Mesendoderm (in vitro differentiated cells): ENCODE data around the gene PALM. TPM values are rescaled to one million over a fixed set of nuclear protein-coding genes. Genes with fewer than 3 reads are reported as not detected.
A peak's percentile ranks its signal among the peaks of the same experiment; 100 is the strongest.

ENCODE experiments used
- DNase-seq: peaks from one replicate; pipeline ENCODE4 v3.0.0; 2013
- H2AK5ac ChIP-seq: 2 replicates; pipeline ENCODE4 v1.6.1; 2013; ENCODE audit warnings: low read length, inconsistent platforms
- H2BK120ac ChIP-seq: 2 replicates; pipeline ENCODE4 v1.6.1; 2013; ENCODE audit warnings: low read depth, mild to moderate bottlenecking, low read length, moderate library complexity, mixed read lengths
- H2BK15ac ChIP-seq: replicated peaks from 2 replicates; pipeline ENCODE4 v1.6.1; 2013; ENCODE audit warnings: low read depth, mild to moderate bottlenecking, moderate library complexity
- H2BK5ac ChIP-seq: 2 replicates; pipeline ENCODE4 v1.6.1; 2013; ENCODE audit warnings: low read length, inconsistent platforms
- H3K18ac ChIP-seq: 2 replicates; pipeline ENCODE4 v1.6.1; 2013; ENCODE audit warnings: mild to moderate bottlenecking, low read length, mixed read lengths
- H3K23ac ChIP-seq: one replicate; pipeline ENCODE4 v1.6.1; 2013; ENCODE audit warnings: low read length
- H3K27ac ChIP-seq: 2 replicates; pipeline ENCODE4 v1.5.1; 2013; ENCODE audit warnings: low read depth, mild to moderate bottlenecking, inconsistent platforms, low read length, moderate library complexity
- H3K27me3 ChIP-seq: 2 replicates; pipeline ENCODE4 v1.6.1; 2013; ENCODE audit warnings: low read length, control low read depth, mild to moderate bottlenecking, inconsistent platforms; ENCODE audit not compliant: insufficient read depth, poor library complexity
- H3K36me3 ChIP-seq: 2 replicates; pipeline ENCODE4 v1.6.1; 2013; ENCODE audit warnings: low read length, inconsistent platforms; ENCODE audit not compliant: control insufficient read depth, insufficient read depth
- H3K4ac ChIP-seq: one replicate; pipeline ENCODE4 v1.6.1; 2013; ENCODE audit warnings: low read depth, mild to moderate bottlenecking, low read length, moderate library complexity
- H3K4me1 ChIP-seq: 2 replicates; pipeline ENCODE4 v1.6.1; 2013; ENCODE audit warnings: low read depth, low read length, inconsistent platforms; ENCODE audit not compliant: control insufficient read depth
- H3K4me2 ChIP-seq: 2 replicates; pipeline ENCODE4 v1.6.1; 2013; ENCODE audit warnings: low read length
- H3K4me3 ChIP-seq: 2 replicates; pipeline ENCODE4 v1.5.1; 2013; ENCODE audit warnings: mild to moderate bottlenecking, low read length
- H3K56ac ChIP-seq: one replicate; pipeline ENCODE4 v1.6.1; 2013; ENCODE audit warnings: low read length
- H3K79me1 ChIP-seq: 2 replicates; pipeline ENCODE4 v1.6.1; 2013; ENCODE audit warnings: low read length, inconsistent platforms
- H3K79me2 ChIP-seq: 2 replicates; pipeline ENCODE4 v1.6.1; 2013; ENCODE audit warnings: mild to moderate bottlenecking, low read length; ENCODE audit not compliant: control insufficient read depth, insufficient read depth
- H3K9ac ChIP-seq: 2 replicates; pipeline ENCODE4 v1.6.1; 2013; ENCODE audit warnings: low read length, inconsistent platforms
- H4K5ac ChIP-seq: one replicate; pipeline ENCODE4 v1.6.1; 2013; ENCODE audit warnings: low read length
- H4K8ac ChIP-seq: one replicate; pipeline ENCODE4 v1.6.1; 2013; ENCODE audit warnings: low read depth, mild to moderate bottlenecking, control low read depth, low read length, moderate library complexity
- WGBS: extraction: QIAGEN DNeasy Blood & Tissue Kit; methylation state at CpG from one replicate; pipeline ENCODE4 v1.1.7; 2013; ENCODE audit warnings: low lambda C conversion rate, missing lambda C conversion rate; ENCODE audit not compliant: insufficient coverage; ENCODE audit errors: extremely low coverage; 5-methylcytosine and 5-hydroxymethylcytosine counted together
- polyA plus RNA-seq, 2 experiments: library from polyadenylated mRNA; stranded (reverse); fragments of 200-250 nt; gene quantifications; one replicate each; pipeline ENCODE4 v1.2.3, GENCODE V29; 2013

Gene PALM, protein sequence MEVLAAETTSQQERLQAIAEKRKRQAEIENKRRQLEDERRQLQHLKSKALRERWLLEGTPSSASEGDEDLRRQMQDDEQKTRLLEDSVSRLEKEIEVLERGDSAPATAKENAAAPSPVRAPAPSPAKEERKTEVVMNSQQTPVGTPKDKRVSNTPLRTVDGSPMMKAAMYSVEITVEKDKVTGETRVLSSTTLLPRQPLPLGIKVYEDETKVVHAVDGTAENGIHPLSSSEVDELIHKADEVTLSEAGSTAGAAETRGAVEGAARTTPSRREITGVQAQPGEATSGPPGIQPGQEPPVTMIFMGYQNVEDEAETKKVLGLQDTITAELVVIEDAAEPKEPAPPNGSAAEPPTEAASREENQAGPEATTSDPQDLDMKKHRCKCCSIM
- polyA plus RNA-seq (2013, experiment 1 of 2), result 2.0 TPM
- 2.1 TPM for polyA plus RNA-seq (2013, experiment 2 of 2)

DNA sequence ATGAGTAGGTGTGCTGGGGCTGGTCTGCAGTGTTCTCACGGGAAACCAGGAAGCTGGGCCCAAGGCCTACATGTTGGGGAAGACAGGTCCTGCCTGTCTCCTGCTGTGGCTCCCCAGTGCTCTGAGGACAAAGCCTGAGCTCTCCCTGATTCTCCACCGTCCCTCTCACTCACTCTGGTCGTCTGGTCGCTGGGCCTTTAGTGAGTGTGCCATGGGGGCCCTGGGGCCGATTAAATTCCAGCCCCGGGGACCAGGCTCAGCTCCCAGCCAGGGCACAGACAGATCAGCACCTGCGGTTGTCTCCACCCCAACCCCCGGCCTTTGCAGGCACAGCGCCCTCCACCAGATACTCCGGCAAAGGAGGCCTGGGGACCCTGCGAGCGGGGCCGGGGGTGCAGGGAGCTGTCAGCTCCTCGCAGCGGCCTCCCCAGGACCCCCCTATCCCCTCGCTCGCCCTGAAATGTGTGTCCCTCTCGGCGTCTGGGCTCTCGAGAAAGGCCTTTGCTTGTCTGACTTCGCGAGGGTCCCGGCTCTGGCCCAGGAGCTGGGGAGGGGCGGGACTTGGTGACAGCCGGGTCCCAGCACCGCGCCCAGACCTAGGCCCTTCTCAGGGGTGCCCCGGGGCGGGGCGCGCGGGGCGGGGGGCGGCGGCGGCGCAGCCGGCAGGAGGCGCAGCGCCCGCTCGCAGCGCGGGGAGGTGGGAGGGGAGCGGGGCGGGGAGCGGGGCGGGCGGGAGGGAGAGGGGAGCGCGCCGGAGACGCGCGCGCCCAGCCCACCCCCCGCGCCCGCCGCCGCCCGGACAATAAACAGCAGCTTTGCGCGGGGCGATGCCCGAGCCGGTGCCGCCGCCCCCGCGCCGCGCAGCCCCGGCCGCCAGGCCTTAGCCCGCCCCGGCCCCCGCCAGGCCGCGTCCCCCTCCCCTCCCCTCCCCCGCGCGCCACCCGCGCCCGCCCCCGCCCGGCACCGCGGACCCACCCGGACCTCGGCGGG, at the start of gene PALM:
Gene PALM (plus strand): TSS at position 782 of the 990 bp plus-strand sequence. CDS start 212 bp downstream, outside the sequence.
- Histone ChIP-seq H2BK5ac (no peak within 1 kb of the TSS), H3K4ac (peak within 1 kb of the TSS; percentile 56), H3K9ac (peak within 1 kb of the TSS; percentile 61), H3K56ac (peak within 1 kb of the TSS; percentile 82), H3K4me2 (peak within 1 kb of the TSS; percentile 71), H3K79me2 (no peaks in the 10 kb centered on the region), H2AK5ac (no peak within 1 kb of the TSS), H4K8ac (no peak within 1 kb of the TSS), H3K4me1 (peaks cover 1% of the 10 kb centered on the region), H2BK120ac (no peak within 1 kb of the TSS), H4K5ac (no peak within 1 kb of the TSS), H3K27me3 (no peaks in the 10 kb centered on the region), H3K4me3 (peak within 1 kb of the TSS; percentile 33), H3K79me1 (no peaks in the 10 kb centered on the region), H3K36me3 (no peaks in the 10 kb centered on the region), H3K27ac (no peak within 1 kb of the TSS), H2BK15ac (no peak within 1 kb of the TSS), H3K23ac (no peak within 1 kb of the TSS), H3K18ac (peak within 1 kb of the TSS; percentile 94)
- DNase-seq, result peak; percentile 34
- no CpG with 5 or more reads among the region's 93 CpGs for WGBS

DNA sequence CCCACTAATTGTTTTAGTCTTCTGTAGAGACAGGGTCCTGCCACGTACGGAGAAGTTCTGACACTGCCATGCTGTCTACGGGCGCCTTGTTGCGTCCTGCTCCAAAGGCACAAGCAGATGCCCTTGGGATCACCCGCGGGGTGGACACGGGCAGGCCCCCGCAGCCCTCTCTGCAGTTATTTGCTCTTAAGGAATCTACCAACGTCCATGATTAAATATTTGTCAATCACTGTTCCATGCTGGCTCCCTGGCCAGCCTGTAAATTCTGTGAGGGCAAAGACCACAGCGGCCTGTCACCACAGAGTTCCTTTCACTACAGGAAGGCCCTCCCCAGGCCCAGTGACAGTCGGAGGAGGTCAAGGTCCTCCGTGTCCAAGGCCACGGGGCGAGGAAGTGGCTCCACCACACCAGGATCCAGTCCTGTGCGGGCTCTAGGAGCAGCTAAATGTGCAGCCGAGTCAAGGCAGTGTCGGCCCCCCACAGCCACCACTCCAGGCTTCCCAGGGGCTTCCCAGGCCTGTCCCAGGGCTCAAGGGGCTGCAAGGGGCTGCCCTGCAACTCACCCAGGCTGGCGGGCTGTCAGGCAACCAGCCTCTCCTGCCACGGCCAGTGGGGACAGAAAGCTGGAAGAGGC, 47.8 kb upstream of the PALM start:
- H3K79me1 ChIP-seq, result no peaks in the 10 kb centered on the region

DNA sequence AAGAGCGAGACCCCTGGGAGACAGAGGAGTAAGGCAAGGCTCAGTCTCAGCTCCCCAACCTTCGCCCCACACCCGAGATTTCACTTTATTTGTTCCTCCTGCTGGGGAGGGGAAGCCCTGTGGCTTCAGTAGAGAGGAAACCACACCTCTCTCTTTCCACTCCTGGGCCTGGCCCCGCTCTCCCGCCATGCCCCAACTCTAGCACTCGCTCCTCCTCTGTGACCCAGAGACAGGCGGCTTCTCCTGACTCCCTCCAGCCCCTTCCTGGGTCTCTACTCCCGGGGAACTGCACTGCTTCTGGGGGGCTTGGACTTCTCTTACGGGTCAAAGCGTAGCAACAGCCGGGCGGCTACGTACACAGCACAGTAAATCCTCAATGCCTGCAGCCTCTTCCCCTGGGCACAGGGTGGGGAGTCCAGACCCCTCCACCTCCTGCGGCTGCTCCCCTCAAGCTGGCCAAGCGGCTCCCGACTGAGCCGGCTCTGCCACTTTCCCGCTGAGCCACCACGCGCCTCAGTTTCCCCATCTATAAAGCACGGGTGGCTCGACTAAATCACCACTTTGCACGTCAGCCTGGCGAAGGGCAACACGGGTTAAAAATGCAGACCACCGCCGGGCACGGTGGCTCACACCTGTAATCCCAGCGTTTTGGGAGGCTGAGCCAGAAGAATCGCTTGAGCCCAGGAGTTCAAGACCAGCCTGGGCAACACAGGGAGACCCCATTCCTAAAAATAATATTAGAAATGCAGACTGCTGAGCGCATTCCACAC, 47.1 kb upstream of the PALM start:
- peak overlapping the region; percentile 87 for H3K4me2 ChIP-seq
- H3K4ac ChIP-seq, result no peak overlapping the region
- H3K56ac ChIP-seq, result peak overlapping the region; percentile 96
- no peak overlapping the region for H2BK15ac ChIP-seq
- H2BK120ac ChIP-seq, result no peak overlapping the region
- H2BK5ac ChIP-seq, result no peak overlapping the region
- no peak for DNase-seq
- H3K23ac ChIP-seq, result peak overlapping the region; percentile 66
- no peak overlapping the region for H4K8ac ChIP-seq
- peaks cover 63% of the 10 kb centered on the region for H3K79me2 ChIP-seq
- no peaks in the 10 kb centered on the region for H3K36me3 ChIP-seq
- no peak overlapping the region for H4K5ac ChIP-seq
- H3K18ac ChIP-seq, result no peak overlapping the region
- no peaks in the 10 kb centered on the region for H3K27me3 ChIP-seq
- H2AK5ac ChIP-seq, result no peak overlapping the region
- H3K27ac ChIP-seq, result no peak overlapping the region
- no CpG with 5 or more reads among the region's 31 CpGs for whole genome bisulfite sequencing
- H3K4me3 ChIP-seq, result peak overlapping the region; percentile 86
- H3K79me1 ChIP-seq, result no peaks in the 10 kb centered on the region
- peak overlapping the region; percentile 98 for H3K9ac ChIP-seq
- peaks cover 2% of the 10 kb centered on the region for H3K4me1 ChIP-seq

More for the DNA sequence above, 47.8 kb upstream of the PALM start:
- Histone ChIP-seq H3K18ac (no peak overlapping the region), H3K4ac (no peak overlapping the region), H3K4me2 (peak overlapping the region; percentile 87), H3K79me2 (peaks cover 70% of the 10 kb centered on the region), H3K36me3 (no peaks in the 10 kb centered on the region), H2BK15ac (no peak overlapping the region), H2BK120ac (no peak overlapping the region), H3K27me3 (no peaks in the 10 kb centered on the region), H3K9ac (peak overlapping the region; percentile 98), H4K5ac (no peak overlapping the region), H3K27ac (no peak overlapping the region), H3K4me1 (peaks cover 2% of the 10 kb centered on the region), H2AK5ac (no peak overlapping the region), H3K4me3 (no peak overlapping the region), H4K8ac (no peak overlapping the region), H2BK5ac (no peak overlapping the region), H3K56ac (peak overlapping the region; percentile 96), H3K23ac (no peak overlapping the region)
- no CpG with 5 or more reads among the region's 20 CpGs for WGBS
- DNase-seq, result no peak

DNA sequence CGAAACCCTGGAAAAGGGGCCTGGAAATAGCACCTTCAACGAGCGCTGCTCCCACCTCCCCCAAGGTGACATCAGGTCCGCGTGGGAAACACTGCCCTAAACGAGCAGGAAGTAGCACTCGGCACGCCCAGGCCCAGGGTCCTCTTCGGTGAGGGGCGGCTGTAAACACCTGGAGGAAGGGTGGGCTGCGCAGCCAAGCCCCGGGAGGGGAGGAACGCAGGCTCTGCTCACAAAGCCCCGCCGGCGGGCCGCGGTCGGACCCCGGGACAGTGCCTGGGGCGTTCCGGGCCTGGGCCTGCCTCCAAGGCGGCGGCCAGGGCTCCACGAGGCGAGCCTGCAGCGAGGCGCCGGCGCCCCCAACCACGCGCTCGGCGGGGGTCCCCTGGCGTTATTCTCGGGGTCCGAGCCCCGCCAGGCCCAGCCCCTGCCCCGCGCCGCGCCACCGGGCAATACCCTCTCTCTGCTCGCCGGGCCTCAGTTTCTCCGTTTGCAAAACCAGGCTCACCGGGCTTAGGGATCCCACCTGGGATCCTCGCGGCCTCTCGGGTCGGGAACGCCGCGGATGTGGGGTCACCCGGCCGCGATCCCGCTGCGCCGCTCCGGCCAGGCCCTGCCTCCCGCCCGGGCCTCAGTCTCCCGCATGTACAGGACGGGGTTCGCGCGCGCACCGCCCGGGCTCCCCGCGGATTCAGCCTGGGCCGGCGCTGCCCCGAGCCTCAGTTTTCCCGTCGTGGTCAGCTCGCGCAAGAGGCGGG, 46.4 kb upstream of the PALM start:
- Histone ChIP-seq H3K4ac (peak overlapping the region; percentile 75), H3K4me3 (peak overlapping the region; percentile 86), H3K27ac (peak overlapping the region; percentile 69), H3K18ac (peak overlapping the region; percentile 91), H3K23ac (peak overlapping the region; percentile 45), H3K36me3 (no peaks in the 10 kb centered on the region), H4K8ac (no peak overlapping the region), H4K5ac (no peak overlapping the region), H3K27me3 (no peaks in the 10 kb centered on the region), H2BK15ac (no peak overlapping the region), H2BK5ac (no peak overlapping the region), H3K79me1 (no peaks in the 10 kb centered on the region), H3K79me2 (peaks cover 55% of the 10 kb centered on the region), H3K4me2 (peak overlapping the region; percentile 87), H2BK120ac (peak overlapping the region; percentile 28), H3K4me1 (peaks cover 2% of the 10 kb centered on the region), H2AK5ac (no peak overlapping the region), H3K56ac (peak overlapping the region; percentile 96), H3K9ac (peak overlapping the region; percentile 98)
- no CpG with 5 or more reads among the region's 81 CpGs for WGBS
- DNase-seq, result peak; percentile 78
